ENCODE data around the gene DGKI.

DNA sequence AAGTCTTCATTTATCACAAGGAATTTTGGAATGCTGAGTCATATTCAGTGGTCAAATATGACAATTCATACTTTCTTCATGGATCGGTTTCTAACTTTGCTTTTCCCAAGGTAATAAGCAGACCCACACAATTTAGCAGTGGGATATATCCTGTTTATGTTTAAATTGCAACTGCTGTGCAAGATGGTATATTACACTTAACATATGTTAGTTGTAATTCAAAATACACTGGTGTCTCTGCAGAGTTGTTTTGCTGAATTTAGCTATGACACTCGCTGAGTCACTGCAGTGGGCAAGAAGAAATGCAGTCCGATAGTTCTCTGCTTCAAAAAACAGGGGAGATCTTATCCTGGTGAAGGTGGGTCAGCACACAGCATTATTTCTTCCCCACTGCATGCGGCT lies 308.4 kb downstream of the DGKI start:
- TF ChIP-seq CTCF (IDR thresholded peaks at IDR 0.05) (no peak), POLR2A (IDR thresholded peaks at IDR 0.05) (no peak), EP300 (IDR thresholded peaks at IDR 0.05; ENCODE audit: low read depth) (no peak), POLR2AphosphoS5 (IDR thresholded peaks at IDR 0.05) (no peak)
